GM19193 (cell line): ENCODE measurements around the gene KIAA0930.

ENCODE experiments used
- POLR2A ChIP-seq: IDR thresholded peaks from 4 replicates; pipeline ENCODE4 v1.6.1; 2011; ENCODE audit not compliant: insufficient read depth, insufficient read length; ENCODE audit errors: extremely low read depth

The KIAA0930 gene

GRCh38 chr22:45166932-45167331, 73.8 kb downstream of the KIAA0930 start:
- TF ChIP-seq POLR2A, result no peak

GRCh38 chr22:45164270-45165088, 76.2 kb downstream of the KIAA0930 start:
- no peak for TF ChIP-seq POLR2A

DNA sequence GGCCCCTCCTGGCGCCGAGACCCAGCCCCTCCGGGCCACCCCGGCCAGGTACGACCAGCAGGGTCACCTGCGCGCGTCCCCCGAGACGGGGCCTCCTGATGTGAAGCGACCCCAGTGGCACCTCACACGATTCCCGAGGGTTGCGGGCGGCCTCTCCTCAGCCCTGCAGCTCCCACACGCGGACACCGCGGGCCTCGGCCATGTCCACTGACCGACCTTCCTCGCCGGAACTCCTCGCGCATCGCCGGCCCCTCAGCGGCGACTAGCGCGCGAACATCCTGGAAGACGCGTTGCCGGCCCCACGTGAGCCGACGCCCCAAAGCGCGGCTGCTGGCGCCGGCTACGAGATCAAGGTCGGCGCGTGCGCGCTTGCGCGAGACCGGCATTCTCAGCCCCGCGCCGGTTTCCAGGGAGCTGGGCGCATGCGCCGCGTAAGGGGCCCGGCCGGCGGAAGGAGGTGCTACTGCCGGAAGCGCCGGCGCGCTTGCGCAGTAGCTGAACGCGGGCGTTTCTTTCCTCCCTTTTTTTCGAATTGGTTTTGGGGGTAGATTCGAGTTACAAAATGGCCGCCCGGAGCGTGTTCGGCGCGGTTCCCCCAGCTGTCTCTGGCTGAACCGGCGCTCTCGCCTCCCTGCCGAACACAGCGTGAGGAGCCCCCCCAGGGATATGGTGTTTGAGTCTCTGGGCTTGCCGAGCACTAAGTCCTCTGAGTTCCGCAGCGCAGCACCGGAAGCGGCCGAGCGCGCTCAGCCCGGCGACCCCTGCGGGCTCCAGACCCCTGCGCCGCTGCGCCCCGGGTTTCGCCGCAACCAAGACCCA, 77.0 kb downstream of the KIAA0930 start, which contains the start of gene NUP50:
Gene NUP50, plus strand, starts transcription at position 475 of the 819 bp plus-strand sequence. CDS start 4,253 bp downstream, outside the sequence.
- peak; percentile 87 for TF ChIP-seq POLR2A

- TF ChIP-seq POLR2A, result no peak
These were observed 77.6 kb downstream of the KIAA0930 start for GRCh38 chr22:45163099-45163450.

- TF ChIP-seq POLR2A, result no peak
These were observed 78.2 kb downstream of the KIAA0930 start for GRCh38 chr22:45162531-45162930.

DNA sequence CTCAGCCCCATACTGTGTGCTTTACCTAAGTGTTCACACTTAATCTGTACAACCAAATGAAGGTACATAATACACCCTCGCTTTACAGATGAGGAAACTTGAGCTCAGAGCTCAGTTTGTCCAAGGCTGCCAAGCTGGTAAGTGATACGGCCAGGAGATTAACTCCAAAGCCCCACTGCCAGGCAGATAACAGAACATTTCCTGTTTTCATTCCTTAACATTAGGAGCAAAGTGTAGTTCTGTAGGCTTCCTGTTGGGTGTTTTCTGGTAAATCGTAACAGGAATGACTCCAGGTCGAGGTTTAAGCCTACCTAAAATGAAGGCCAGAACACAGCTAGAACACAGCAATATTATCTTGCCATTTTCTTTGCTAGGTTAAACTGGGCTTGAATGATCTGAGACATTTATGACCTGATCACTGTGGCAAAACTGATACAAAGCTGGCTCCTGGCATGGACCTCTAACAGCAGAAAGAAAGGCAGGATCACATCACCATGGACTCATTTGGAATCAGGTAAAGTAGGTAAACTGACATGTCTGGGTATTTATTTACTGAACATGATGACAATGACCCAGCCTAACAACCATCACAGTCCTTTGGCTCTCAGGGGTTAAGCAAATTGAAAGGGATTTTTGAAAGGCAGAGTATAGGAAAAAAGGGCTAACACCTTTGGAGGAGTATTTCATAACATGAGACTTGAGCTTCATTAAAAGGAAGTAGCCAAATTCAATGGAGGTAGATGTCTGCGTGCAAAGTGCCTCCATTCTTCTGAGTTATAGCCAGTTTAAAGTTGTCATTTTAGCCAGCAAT, 80.8 kb downstream of the KIAA0930 start:
- TF ChIP-seq POLR2A, result no peak

GRCh38 chr22:45157907-45158306, 82.8 kb downstream of the KIAA0930 start:
- TF ChIP-seq POLR2A, result no peak

- no peak for TF ChIP-seq POLR2A
These were observed 85.4 kb downstream of the KIAA0930 start for GRCh38 chr22:45155050-45155840.

GRCh38 chr22:45154383-45154782, 86.3 kb downstream of the KIAA0930 start:
- no peak for TF ChIP-seq POLR2A

- TF ChIP-seq POLR2A, result no peak
These were observed 89.2 kb downstream of the KIAA0930 start for GRCh38 chr22:45151503-45151902.

GRCh38 chr22:45150139-45150538, 90.6 kb downstream of the KIAA0930 start:
- TF ChIP-seq POLR2A, result no peak

DNA sequence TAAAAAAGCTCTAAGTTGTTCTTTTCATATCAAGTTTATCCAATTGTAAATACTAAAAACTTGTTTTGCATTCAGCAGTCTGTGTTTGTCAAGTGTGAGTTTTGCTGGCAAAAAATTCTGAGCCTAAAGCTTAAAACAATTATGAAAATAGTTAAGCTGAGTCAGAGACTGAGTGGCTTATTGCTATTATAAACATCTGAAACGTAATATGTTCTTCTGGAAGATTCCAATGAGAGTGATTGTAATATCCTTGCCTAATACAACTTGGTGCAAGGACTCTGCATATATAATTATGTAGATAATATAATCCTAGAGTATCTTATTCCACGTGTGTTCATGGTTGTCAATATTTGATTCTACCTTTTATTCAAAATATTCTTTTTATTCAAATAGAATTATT, 91.0 kb downstream of the KIAA0930 start:
- TF ChIP-seq POLR2A, result no peak

GRCh38 chr22:45144916-45145315, 95.8 kb downstream of the KIAA0930 start:
- TF ChIP-seq POLR2A, result no peak

DNA sequence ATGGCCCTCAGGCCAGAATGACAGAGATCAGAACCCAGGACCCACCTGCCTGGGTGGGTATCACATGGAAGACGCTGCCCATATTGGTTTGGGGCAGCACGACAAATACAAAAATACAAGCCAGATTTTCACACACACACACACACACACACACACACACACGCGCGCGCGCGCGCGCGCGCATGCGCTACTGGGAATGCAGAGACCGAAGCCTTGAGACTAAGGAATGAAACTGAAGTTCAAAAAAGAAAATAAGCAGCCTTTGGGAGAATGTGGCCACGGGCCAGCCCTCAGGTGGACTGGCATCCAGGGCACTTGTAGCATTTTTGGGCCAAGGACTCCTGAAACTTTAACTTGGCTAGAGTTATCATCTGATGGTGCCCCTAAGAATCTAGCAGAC, 98.3 kb downstream of the KIAA0930 start:
- TF ChIP-seq POLR2A, result no peak
